PC-3 (cell line): ENCODE data around the gene SMAD3. TPM values are rescaled to one million over a fixed set of nuclear protein-coding genes. Genes with fewer than 3 reads are reported as not detected.

Experiments
- ATAC-seq: fragments of 200-7000 bp; cut with Tn5 transposase; 2 replicates; pipeline ENCODE4 v1.9.1; 2020; ENCODE audit warnings: mild to moderate bottlenecking, moderate library complexity
- BruUV-seq: library from RNA; stranded (reverse); fragments of 400-500 nt; replicated peaks from 2 replicates; lab custom pipeline; 2021; lab: Mats Ljungman, UMichigan
- CTCF ChIA-PET: fragments of 300-600 bp; sonication (Branson Sonifier 250); formaldehyde crosslinking; loops from one replicate; lab custom pipeline; 2022; ENCODE audit warnings: antibody characterized with exemption; lab: Charles Lee
- POLR2A ChIA-PET: fragments of 300-600 bp; sonication (Branson Sonifier 250); formaldehyde crosslinking; loops from one replicate; lab custom pipeline; 2022; ENCODE audit warnings: antibody characterized with exemption; ENCODE audit not compliant: unreplicated experiment; lab: Charles Lee
- DNase-seq: peaks from one replicate; pipeline ENCODE4 v3.0.0-alpha.2; 2015
- H2AFZ ChIP-seq: fragments of 300-600 bp; sonication (generic); 2 replicates; pipeline ENCODE4 v1.6.0; 2016; ENCODE audit warnings: antibody characterized with exemption, low read length
- H3F3A ChIP-seq: fragments of 300-600 bp; sonication (generic); one replicate; pipeline ENCODE4 v1.6.0; 2017; ENCODE audit warnings: antibody characterized with exemption, low read length, control low read depth, mild to moderate bottlenecking; ENCODE audit not compliant: unreplicated experiment
- H3K27ac ChIP-seq: fragments of 300-600 bp; sonication (generic); 2 replicates; pipeline ENCODE4 v1.5.1; 2016; ENCODE audit warnings: mild to moderate bottlenecking, low read length
- H3K27me3 ChIP-seq: fragments of 300-600 bp; sonication (generic); 2 replicates; pipeline ENCODE4 v1.6.1; 2016; ENCODE audit warnings: low read length, mixed read lengths
- H3K36me3 ChIP-seq: fragments of 300-600 bp; sonication (generic); 2 replicates; pipeline ENCODE4 v1.6.1; 2016; ENCODE audit warnings: low read depth, mixed run types, low read length, mixed read lengths
- H3K4me1 ChIP-seq: fragments of 300-600 bp; sonication (generic); 2 replicates; pipeline ENCODE4 v1.5.1; 2016; ENCODE audit warnings: low read length; ENCODE audit not compliant: insufficient read depth
- H3K4me2 ChIP-seq: fragments of 300-600 bp; sonication (generic); 2 replicates; pipeline ENCODE4 v1.6.0; 2016; ENCODE audit warnings: low read length
- H3K4me3 ChIP-seq: fragments of 300-600 bp; sonication (generic); 2 replicates; pipeline ENCODE4 v1.5.1; 2016; ENCODE audit warnings: mild to moderate bottlenecking, low read length, mixed read lengths
- H3K79me2 ChIP-seq: fragments of 300-600 bp; sonication (generic); 2 replicates; pipeline ENCODE4 v1.6.1; 2017; ENCODE audit warnings: low read length, mixed read lengths
- H3K9ac ChIP-seq: fragments of 300-600 bp; sonication (generic); 2 replicates; pipeline ENCODE4 v1.6.0; 2016; ENCODE audit warnings: mild to moderate bottlenecking, low read length
- H3K9me2 ChIP-seq: fragments of 300-600 bp; sonication (generic); replicated peaks from 2 replicates; pipeline ENCODE4 v1.6.1; 2016; ENCODE audit warnings: mixed run types, low read length, mixed read lengths
- H3K9me3 ChIP-seq: fragments of 300-600 bp; sonication (generic); 2 replicates; pipeline ENCODE4 v1.6.1; 2016; ENCODE audit warnings: low read length, mixed read lengths
- H4K20me1 ChIP-seq: fragments of 300-600 bp; sonication (generic); 2 replicates; pipeline ENCODE4 v1.6.1; 2016; ENCODE audit warnings: low read length, mixed read lengths
- EZH2 ChIP-seq: fragments of 300-600 bp; sonication (generic); IDR thresholded peaks from one replicate; pipeline ENCODE4 v1.6.1; 2017; ENCODE audit warnings: antibody characterized with exemption, mild to moderate bottlenecking, low read length; ENCODE audit not compliant: unreplicated experiment
- EZH2phosphoT487 ChIP-seq: fragments of 300-600 bp; sonication (generic); IDR thresholded peaks from 2 replicates; pipeline ENCODE4 v1.6.1; 2018; ENCODE audit warnings: mild to moderate bottlenecking, antibody characterized with exemption, low read length, borderline replicate concordance
- intact Hi-C: fragments of 100-400 bp; cut with micrococcal nuclease; formaldehyde crosslinking; loops from 2 replicates; pipeline ENCODE4 v1.9.0; 2023
- total RNA-seq: library from RNA; depleted of rRNA; stranded (reverse); fragments of >200 nt; gene quantifications from 2 replicates; pipeline ENCODE4 v1.2.3, GENCODE V29; 2014
- TF ChIP-seq, protein P1 (sequence below): fragments of 300-600 bp; sonication (generic); conservative IDR thresholded peaks from 2 replicates; pipeline ENCODE4 v1.5.1; 2017; ENCODE audit warnings: antibody characterized with exemption, low read depth, mild to moderate bottlenecking, low read length

Gene SMAD3
- total RNA-seq, 1 experiment from 2014 or later = 75.6 TPM

DNA sequence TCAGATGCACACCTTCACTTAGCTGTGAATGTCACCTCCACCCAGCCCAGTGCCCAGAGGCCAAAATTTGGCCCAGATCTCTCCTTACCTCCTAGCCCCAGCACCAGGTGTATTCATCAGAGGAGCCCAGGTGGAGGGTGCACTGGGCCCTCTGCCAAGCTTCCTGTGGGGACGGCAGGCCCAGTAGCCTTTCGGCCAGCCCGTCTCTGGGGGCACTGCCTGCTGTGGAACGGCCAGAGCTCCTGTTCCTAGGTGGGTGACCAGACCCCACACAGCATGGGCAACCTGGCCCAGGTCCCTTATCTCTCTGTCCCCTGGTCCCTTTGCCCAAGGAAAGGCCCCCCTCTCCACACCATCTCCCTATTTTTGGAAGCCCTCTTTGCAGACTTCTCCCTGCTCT is 121.3 kb downstream of the SMAD3 start:
- TF ChIP-seq, protein P1, sequence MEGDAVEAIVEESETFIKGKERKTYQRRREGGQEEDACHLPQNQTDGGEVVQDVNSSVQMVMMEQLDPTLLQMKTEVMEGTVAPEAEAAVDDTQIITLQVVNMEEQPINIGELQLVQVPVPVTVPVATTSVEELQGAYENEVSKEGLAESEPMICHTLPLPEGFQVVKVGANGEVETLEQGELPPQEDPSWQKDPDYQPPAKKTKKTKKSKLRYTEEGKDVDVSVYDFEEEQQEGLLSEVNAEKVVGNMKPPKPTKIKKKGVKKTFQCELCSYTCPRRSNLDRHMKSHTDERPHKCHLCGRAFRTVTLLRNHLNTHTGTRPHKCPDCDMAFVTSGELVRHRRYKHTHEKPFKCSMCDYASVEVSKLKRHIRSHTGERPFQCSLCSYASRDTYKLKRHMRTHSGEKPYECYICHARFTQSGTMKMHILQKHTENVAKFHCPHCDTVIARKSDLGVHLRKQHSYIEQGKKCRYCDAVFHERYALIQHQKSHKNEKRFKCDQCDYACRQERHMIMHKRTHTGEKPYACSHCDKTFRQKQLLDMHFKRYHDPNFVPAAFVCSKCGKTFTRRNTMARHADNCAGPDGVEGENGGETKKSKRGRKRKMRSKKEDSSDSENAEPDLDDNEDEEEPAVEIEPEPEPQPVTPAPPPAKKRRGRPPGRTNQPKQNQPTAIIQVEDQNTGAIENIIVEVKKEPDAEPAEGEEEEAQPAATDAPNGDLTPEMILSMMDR = no peak
- TF ChIP-seq EZH2phosphoT487 (no peak), EZH2 (no peak)
- no peaks in the 10 kb centered on the region for H4K20me1 ChIP-seq
- intact Hi-C loops = no loop called here
- ChIA-PET POLR2A (no interaction called here), CTCF (no interaction called here)
- no peaks in the 10 kb centered on the region for H3K4me1 ChIP-seq
- no TSS peak for BruUV-seq
- DNase-seq (no peak), ATAC-seq (no peak)
- H3K9me3 ChIP-seq = no peaks in the 10 kb centered on the region
- H3K27ac ChIP-seq = no peak overlapping the region
- no peak overlapping the region for H3K9ac ChIP-seq
- no peaks in the 10 kb centered on the region for H3K27me3 ChIP-seq
- H3K9me2 ChIP-seq = no peaks in the 10 kb centered on the region
- no peak overlapping the region for H3K4me2 ChIP-seq
- H3K36me3 ChIP-seq = peaks cover 72% of the 10 kb centered on the region
- no peaks in the 10 kb centered on the region for H3F3A ChIP-seq
- H2AFZ ChIP-seq = no peak overlapping the region
- 0 out of 2 replicates have a peak, but pooled peaks cover 6% of the 10 kb centered on the region for H3K79me2 ChIP-seq
- H3K4me3 ChIP-seq = no peak overlapping the region

DNA sequence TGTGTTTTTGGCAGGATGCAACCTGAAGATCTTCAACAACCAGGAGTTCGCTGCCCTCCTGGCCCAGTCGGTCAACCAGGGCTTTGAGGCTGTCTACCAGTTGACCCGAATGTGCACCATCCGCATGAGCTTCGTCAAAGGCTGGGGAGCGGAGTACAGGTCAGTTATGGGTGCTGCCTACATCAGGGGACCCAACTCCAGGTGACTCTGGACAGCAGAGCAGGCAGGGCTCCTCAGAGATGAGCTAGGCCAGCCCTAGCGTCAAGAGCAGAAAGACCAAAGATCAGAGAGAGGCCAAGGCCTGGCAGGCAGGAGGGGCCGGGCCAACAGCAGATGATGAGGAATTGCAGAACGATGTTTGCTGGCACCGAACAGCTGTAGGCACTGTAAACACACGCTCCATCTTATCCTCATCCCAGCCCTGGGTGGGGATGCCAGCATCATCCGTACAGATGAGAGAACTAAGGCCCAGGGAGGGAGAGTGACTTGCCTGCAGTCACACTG is 122.0 kb downstream of the SMAD3 start:
- BruUV-seq = no TSS peak
- intact Hi-C loops = no loop called here
- 0 out of 2 replicates have a peak, but pooled peaks cover 1% of the 10 kb centered on the region for H3K79me2 ChIP-seq
- H3F3A ChIP-seq = no peaks in the 10 kb centered on the region
- H3K4me1 ChIP-seq = no peaks in the 10 kb centered on the region
- ATAC-seq (no peak), DNase-seq (no peak)
- ChIA-PET POLR2A (no interaction called here), CTCF (no interaction called here)
- no peaks in the 10 kb centered on the region for H3K9me3 ChIP-seq
- no peak overlapping the region for H3K4me3 ChIP-seq
- no peak overlapping the region for H3K27ac ChIP-seq
- H3K36me3 ChIP-seq = peaks cover 74% of the 10 kb centered on the region
- H3K9ac ChIP-seq = no peak overlapping the region
- H3K9me2 ChIP-seq = no peaks in the 10 kb centered on the region
- no peak overlapping the region for H2AFZ ChIP-seq
- H3K27me3 ChIP-seq = no peaks in the 10 kb centered on the region
- H4K20me1 ChIP-seq = no peaks in the 10 kb centered on the region
- no peak overlapping the region for H3K4me2 ChIP-seq
- no peak for TF ChIP-seq EZH2phosphoT487
- TF ChIP-seq, protein P1 = no peak
- no peak for TF ChIP-seq EZH2

DNA sequence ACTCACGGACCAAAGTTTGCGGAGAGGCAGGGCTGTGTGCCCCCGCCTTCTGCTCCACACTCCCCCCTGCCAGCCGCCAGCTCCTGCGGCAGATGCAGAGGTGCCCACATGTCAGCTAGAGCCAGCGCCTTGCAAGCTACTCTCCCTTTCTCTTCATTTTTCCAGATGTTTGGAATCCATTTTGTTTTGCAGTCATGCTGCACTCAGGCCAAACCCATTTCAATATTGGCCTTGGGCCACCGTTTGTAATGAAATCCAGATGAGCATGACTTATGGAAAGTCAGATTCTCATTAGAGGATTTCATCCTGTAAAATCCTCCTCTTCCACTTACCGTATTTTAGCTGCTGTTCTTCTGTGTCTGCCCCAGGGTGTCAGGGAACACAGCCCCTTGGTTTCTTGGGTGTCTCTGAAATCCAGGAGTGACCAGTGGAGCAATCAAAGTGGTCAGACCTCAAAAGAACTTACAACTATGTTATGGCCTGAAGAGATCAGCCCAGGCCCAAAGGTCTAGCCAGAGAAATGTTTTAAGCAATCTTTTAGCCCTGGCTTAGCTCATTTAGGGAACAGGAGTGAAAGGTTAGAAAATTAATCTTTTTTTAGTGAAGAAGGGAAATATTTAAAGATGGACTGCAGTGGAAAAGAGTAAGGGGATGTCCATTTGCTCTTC is 123.3 kb downstream of the SMAD3 start:
- Histone ChIP-seq H3K36me3 (peaks cover 69% of the 10 kb centered on the region), H3K4me3 (no peak overlapping the region), H3K4me2 (no peak overlapping the region), H3K9me3 (no peaks in the 10 kb centered on the region), H3K9ac (no peak overlapping the region), H2AFZ (no peak overlapping the region), H3K79me2 (no peaks in the 10 kb centered on the region), H3K27me3 (no peaks in the 10 kb centered on the region), H3K9me2 (no peaks in the 10 kb centered on the region), H3F3A (no peaks in the 10 kb centered on the region), H4K20me1 (no peaks in the 10 kb centered on the region), H3K4me1 (no peaks in the 10 kb centered on the region), H3K27ac (no peak overlapping the region)
- intact Hi-C loops = no loop called here
- POLR2A ChIA-PET = interaction anchor here (0.6 kb wide), 1 partner anchor 242 kb away, joined by 3 read pairs; no protein-coding TSS in a partner anchor
- no peak for DNase-seq
- no TSS peak for BruUV-seq
- ATAC-seq = no peak
- CTCF ChIA-PET = no interaction called here
- TF ChIP-seq, protein P1 = no peak
- TF ChIP-seq EZH2phosphoT487 (no peak), EZH2 (no peak)
